Tibial nerve (tissue), 4 donors: ENCODE measurements around the gene ALG14. TPM values are rescaled to one million over a fixed set of nuclear protein-coding genes. Genes with fewer than 3 reads are reported as not detected.

Source experiments
- DNase-seq, 2 donors: peaks; one replicate each; pipeline ENCODE4 v3.0.0-alpha.2; 2019; ENCODE audit warnings: low spot score in 2 of 2
- H3K27ac ChIP-seq, 4 donors: fragments of 200-600 bp; sonication (generic) in 3 of 4; one replicate each; pipeline ENCODE4 v1.5.1; 2017 to 2019; ENCODE audit warnings: mild to moderate bottlenecking in 1 of 4
- H3K27me3 ChIP-seq, 2 donors: fragments of 200-600 bp; sonication (generic) in 1 of 2; one replicate each; pipeline versions ENCODE4 v1.5.1 to v1.6.0; 2017 to 2019
- H3K36me3 ChIP-seq, 3 donors: fragments of 200-600 bp; sonication (generic); one replicate each; pipeline ENCODE4 v1.5.1; 2018 to 2019
- H3K4me1 ChIP-seq, 4 donors: fragments of 200-600 bp; sonication (generic) in 3 of 4; one replicate each; pipeline ENCODE4 v1.5.1; 2017 to 2019
- H3K4me3 ChIP-seq, 4 donors: fragments of 200-600 bp; sonication (generic) in 3 of 4; one replicate each; pipeline ENCODE4 v1.5.1; 2017 to 2019; ENCODE audit warnings: mild to moderate bottlenecking in 1 of 4, moderate library complexity in 1 of 4
- H3K9me3 ChIP-seq, 4 donors: fragments of 200-600 bp; sonication (generic) in 3 of 4; one replicate each; pipeline ENCODE4 v1.5.1; 2017 to 2019
- EP300 ChIP-seq, 2 donors: sonication (generic); formaldehyde crosslinking; IDR thresholded peaks; one replicate each; pipeline ENCODE4 v1.6.1; 2017; ENCODE audit warnings: antibody characterized with exemption in 2 of 2, mild to moderate bottlenecking in 1 of 2
- POLR2A ChIP-seq, 2 donors: fragments of 450-650 bp; IDR thresholded peaks; one replicate each; pipeline ENCODE4 v1.6.1; 2017; ENCODE audit warnings: antibody characterized with exemption in 2 of 2, mild to moderate bottlenecking in 2 of 2, moderate library complexity in 2 of 2
- WGBS, 2 donors: methylation state at CpG; one replicate each; pipeline ENCODE4 v1.1.5; 2018; 5-methylcytosine and 5-hydroxymethylcytosine counted together
- total RNA-seq, 4 donors: library from RNA; depleted of rRNA; stranded (reverse); fragments of >200 nt; gene quantifications; one replicate each; pipeline ENCODE4 v1.1.0, GENCODE V29; 2016
- TF ChIP-seq, protein P1 (sequence below), 5 experiments: fragments of 200-600 bp in 3 of 5; fragments of 450-650 bp in 2 of 5; sonication (generic) in 3 of 5; IDR thresholded peaks; one replicate each; pipeline ENCODE4 v1.5.1; 2016 to 2019; ENCODE audit warnings: antibody characterized with exemption in 5 of 5, mild to moderate bottlenecking in 3 of 5, moderate library complexity in 2 of 5

Gene ALG14
- total RNA-seq, 4 donors from 2014 or later = 1.1 to 1.6 (median 1.5) TPM

DNA sequence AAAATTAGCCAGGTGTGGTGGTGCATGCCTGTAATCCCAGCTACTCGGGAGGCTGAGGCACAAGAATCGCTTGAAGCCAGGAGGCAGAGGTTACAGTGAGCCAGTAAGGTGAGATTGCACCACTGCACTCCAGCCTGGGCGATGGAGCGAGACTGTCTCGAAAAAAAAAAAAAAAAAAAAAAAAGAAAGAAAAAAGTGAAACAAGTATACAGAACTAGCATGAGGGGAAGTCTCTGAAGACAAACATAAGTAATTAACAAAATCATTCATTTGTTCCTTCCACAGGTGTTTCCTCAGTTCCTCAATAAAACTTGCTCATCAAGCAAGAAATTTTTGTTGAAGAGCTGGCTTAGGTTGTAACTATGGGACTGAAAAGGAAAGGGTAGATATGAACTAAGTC is 93.6 kb downstream of the ALG14 start:
- DNase-seq = no peak
- peak overlapping the region in 2 of 4 donors; percentile 50 to 70 for H3K27ac ChIP-seq
- no peak overlapping the region for H3K4me3 ChIP-seq
- H3K27me3 ChIP-seq = no peaks in the 10 kb centered on the region
- peaks cover 0 to 38% (median 9%) of the 10 kb centered on the region in 4 donors for H3K4me1 ChIP-seq
- TF ChIP-seq POLR2A (IDR thresholded peaks at IDR 0.05) (no peak), EP300 (IDR thresholded peaks at IDR 0.05) (no peak)
- TF ChIP-seq, protein P1, sequence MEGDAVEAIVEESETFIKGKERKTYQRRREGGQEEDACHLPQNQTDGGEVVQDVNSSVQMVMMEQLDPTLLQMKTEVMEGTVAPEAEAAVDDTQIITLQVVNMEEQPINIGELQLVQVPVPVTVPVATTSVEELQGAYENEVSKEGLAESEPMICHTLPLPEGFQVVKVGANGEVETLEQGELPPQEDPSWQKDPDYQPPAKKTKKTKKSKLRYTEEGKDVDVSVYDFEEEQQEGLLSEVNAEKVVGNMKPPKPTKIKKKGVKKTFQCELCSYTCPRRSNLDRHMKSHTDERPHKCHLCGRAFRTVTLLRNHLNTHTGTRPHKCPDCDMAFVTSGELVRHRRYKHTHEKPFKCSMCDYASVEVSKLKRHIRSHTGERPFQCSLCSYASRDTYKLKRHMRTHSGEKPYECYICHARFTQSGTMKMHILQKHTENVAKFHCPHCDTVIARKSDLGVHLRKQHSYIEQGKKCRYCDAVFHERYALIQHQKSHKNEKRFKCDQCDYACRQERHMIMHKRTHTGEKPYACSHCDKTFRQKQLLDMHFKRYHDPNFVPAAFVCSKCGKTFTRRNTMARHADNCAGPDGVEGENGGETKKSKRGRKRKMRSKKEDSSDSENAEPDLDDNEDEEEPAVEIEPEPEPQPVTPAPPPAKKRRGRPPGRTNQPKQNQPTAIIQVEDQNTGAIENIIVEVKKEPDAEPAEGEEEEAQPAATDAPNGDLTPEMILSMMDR (IDR thresholded peaks at IDR 0.05) = no peak
- WGBS, 2 donors = 90 to 95% methylated on average over 5 of the region's 5 CpGs
- no peaks in the 10 kb centered on the region for H3K36me3 ChIP-seq
- H3K9me3 ChIP-seq = no peaks in the 10 kb centered on the region

DNA sequence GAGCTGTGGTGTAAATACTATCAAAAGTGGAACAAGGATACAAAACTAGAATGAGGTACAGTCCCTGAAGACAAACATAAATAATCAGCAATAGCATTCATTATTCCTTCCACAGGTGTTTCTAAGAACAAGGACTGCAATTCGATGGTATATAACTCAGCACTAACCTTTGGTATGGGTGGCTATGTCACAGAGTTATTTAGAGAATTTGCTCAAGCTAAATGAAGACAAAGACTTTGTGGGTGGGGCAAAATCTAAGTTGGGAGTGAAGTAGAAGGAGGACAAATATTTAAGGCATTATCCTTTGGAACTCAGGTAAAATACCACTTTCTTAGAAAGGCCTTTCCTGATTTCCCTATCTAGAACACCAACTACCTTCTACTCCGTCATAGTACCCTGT is 94.3 kb downstream of the ALG14 start:
- Histone ChIP-seq H3K9me3 (no peaks in the 10 kb centered on the region), H3K27ac (no peak overlapping the region), H3K36me3 (no peaks in the 10 kb centered on the region), H3K4me3 (no peak overlapping the region), H3K27me3 (no peaks in the 10 kb centered on the region), H3K4me1 (peaks cover 0 to 39% (median 10%) of the 10 kb centered on the region in 4 donors)
- TF ChIP-seq, protein P1 (IDR thresholded peaks at IDR 0.05) = no peak
- TF ChIP-seq EP300 (IDR thresholded peaks at IDR 0.05) (no peak), POLR2A (IDR thresholded peaks at IDR 0.05) (no peak)
- WGBS, 2 donors = 89 to 96% methylated on average over 2 of the region's 2 CpGs
- no peak for DNase-seq

DNA sequence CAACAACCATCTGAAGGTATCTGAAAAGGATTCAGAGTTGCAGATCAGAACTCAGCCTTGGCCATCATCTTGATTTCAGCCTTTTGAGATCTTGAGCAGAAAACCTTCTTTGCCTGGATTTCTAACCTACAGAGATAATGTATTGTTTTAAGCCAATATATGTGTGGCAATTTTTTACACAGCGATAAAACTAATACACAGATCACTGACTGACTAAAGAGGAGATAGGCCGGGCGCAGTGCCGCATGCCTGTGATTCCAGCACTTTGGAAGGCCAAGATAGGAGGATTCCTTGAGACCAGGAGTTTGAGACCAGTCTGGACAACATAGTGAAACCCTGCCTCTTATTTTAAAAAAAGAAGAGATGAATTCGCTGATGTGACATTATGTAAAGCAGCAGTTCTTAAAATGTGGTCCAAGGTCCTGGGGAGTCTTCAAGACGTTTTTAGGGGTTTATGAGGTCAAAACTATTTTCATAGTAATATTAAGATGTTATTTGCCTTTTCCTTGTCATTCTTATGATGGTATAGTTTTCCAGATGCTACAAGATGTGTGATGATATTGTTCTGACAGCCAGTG is 95.7 kb downstream of the ALG14 start:
- H3K27me3 ChIP-seq = no peaks in the 10 kb centered on the region
- H3K27ac ChIP-seq = no peak overlapping the region
- 88 to 89% methylated on average over 6 of the region's 6 CpGs for WGBS, 2 donors
- H3K9me3 ChIP-seq = no peaks in the 10 kb centered on the region
- H3K4me3 ChIP-seq = no peak overlapping the region
- no peaks in the 10 kb centered on the region for H3K36me3 ChIP-seq
- TF ChIP-seq POLR2A (IDR thresholded peaks at IDR 0.05) (no peak), EP300 (IDR thresholded peaks at IDR 0.05) (no peak)
- TF ChIP-seq, protein P1 (IDR thresholded peaks at IDR 0.05) = no peak
- no peak for DNase-seq
- H3K4me1 ChIP-seq = peaks cover 0 to 44% (median 10%) of the 10 kb centered on the region in 4 donors

DNA sequence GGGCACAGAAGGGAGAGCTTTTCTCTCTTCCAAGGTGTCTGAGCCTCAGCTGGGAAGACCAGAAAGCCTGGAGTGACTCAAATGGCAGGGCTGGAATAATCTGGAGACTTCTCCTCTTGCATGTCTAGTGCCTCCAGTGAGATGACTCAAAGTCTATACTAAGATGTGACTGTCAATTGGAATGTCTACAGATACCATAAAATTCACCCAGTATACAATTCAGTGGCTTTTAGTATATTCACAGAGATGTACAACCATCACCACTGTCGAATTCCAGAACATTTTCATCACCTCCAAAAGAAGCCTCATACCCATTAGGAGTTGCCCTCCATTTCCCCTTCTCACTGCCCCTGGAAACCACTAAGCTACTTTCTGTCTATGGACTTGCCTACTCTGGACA is 97.9 kb downstream of the ALG14 start:
- no peak for DNase-seq
- H3K4me3 ChIP-seq = no peak overlapping the region
- TF ChIP-seq, protein P1 (IDR thresholded peaks at IDR 0.05) = no peak
- TF ChIP-seq EP300 (IDR thresholded peaks at IDR 0.05) (no peak), POLR2A (IDR thresholded peaks at IDR 0.05) (no peak)
- WGBS, 2 donors = 85 to 90% methylated on average over 1 of the region's 1 CpG
- no peaks in the 10 kb centered on the region for H3K9me3 ChIP-seq
- H3K27ac ChIP-seq = peak overlapping the region in 2 of 4 donors; percentile 80 to 88
- H3K36me3 ChIP-seq = no peaks in the 10 kb centered on the region
- no peaks in the 10 kb centered on the region for H3K27me3 ChIP-seq
- H3K4me1 ChIP-seq = peaks cover 0 to 46% (median 10%) of the 10 kb centered on the region in 4 donors

DNA sequence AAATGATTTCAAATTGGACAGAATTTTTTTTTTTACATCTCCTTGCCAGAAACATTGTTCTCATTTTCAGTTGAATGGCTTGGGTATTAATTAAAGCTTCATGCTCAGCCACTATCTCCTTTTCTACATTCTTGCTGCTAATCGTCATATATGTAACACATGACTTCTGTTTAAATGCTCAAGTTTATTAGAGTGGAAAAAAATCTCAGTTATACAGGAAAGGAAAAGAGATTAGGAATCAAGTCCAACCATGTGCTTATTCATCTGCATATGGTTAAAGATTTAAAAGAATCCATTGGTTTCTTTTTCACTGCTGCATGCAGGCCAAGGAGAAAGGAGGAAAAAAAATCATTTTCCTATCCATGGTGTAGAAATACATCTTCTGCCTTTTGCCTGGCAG is 98.5 kb downstream of the ALG14 start:
- Histone ChIP-seq H3K27ac (peak overlapping the region in 2 of 4 donors; percentile 80 to 88), H3K4me1 (peaks cover 0 to 41% (median 10%) of the 10 kb centered on the region in 4 donors), H3K36me3 (no peaks in the 10 kb centered on the region), H3K4me3 (no peak overlapping the region), H3K9me3 (no peaks in the 10 kb centered on the region), H3K27me3 (no peaks in the 10 kb centered on the region)
- TF ChIP-seq, protein P1 (IDR thresholded peaks at IDR 0.05) = no peak
- TF ChIP-seq POLR2A (IDR thresholded peaks at IDR 0.05) (no peak), EP300 (IDR thresholded peaks at IDR 0.05) (no peak)
- 30 to 35% methylated on average over 1 of the region's 1 CpG for WGBS, 2 donors
- no peak for DNase-seq
